Caco-2 (cell line): ENCODE results near the gene RFNG. TPM values are rescaled to one million over a fixed set of nuclear protein-coding genes. Genes with fewer than 3 reads are reported as not detected.
A peak's percentile ranks its signal among the peaks of the same experiment; 100 is the strongest.

Experiments
- BruUV-seq: library from RNA; stranded (reverse); fragments of 400-500 nt; replicated peaks from 2 replicates; lab custom pipeline; 2021; lab: Mats Ljungman, UMichigan
- CTCF ChIA-PET: fragments of 300-600 bp; sonication (Branson Sonifier 250); formaldehyde crosslinking; loops from one replicate; lab custom pipeline; 2022; ENCODE audit warnings: antibody characterized with exemption; lab: Charles Lee
- POLR2A ChIA-PET: fragments of 300-600 bp; sonication (Branson Sonifier 250); formaldehyde crosslinking; loops from one replicate; lab custom pipeline; 2022; ENCODE audit warnings: antibody characterized with exemption; lab: Charles Lee
- DNase-seq, 2 experiments: peaks; one replicate each; pipeline versions ENCODE4 v3.0.0 to v3.0.0-alpha.2; 2020 to 2022
- H3K27me3 ChIP-seq: replicated peaks from 2 replicates; pipeline ENCODE4 v1.6.0; 2011; ENCODE audit warnings: low read length; ENCODE audit not compliant: control insufficient read depth, insufficient read depth
- H3K36me3 ChIP-seq: 2 replicates; pipeline ENCODE4 v1.5.1; 2011; ENCODE audit warnings: low read length; ENCODE audit not compliant: control insufficient read depth, insufficient read depth
- H3K4me1 ChIP-seq: fragments of 250-450 bp; sonication (Bioruptor Pico); 2 replicates; pipeline ENCODE4 v1.5.1; 2020; ENCODE audit warnings: mild to moderate bottlenecking
- H3K4me3 ChIP-seq: 2 replicates; pipeline ENCODE4 v1.5.1; 2011; ENCODE audit warnings: low read depth, mild to moderate bottlenecking, control low read depth, low read length
- H3K9me3 ChIP-seq: fragments of 250-450 bp; sonication (Bioruptor Pico); 2 replicates; pipeline ENCODE4 v1.5.1; 2020; ENCODE audit warnings: mild to moderate bottlenecking, moderate library complexity
- H3K27ac Mint-ChIP-seq: one replicate; pipeline ENCODE4 v1.8.0; 2022; ENCODE audit warnings: mixed read lengths; ENCODE audit not compliant: unreplicated experiment
- H3K27me3 Mint-ChIP-seq: one replicate; pipeline ENCODE4 v1.8.0; 2022; ENCODE audit warnings: mixed read lengths; ENCODE audit not compliant: insufficient read depth, unreplicated experiment
- H3K36me3 Mint-ChIP-seq: one replicate; pipeline ENCODE4 v1.8.0; 2022; ENCODE audit warnings: mild to moderate bottlenecking, mixed read lengths; ENCODE audit not compliant: insufficient read depth, unreplicated experiment
- H3K4me1 Mint-ChIP-seq: one replicate; pipeline ENCODE4 v1.8.0; 2022; ENCODE audit warnings: low read depth, mixed read lengths; ENCODE audit not compliant: unreplicated experiment
- H3K4me3 Mint-ChIP-seq: one replicate; pipeline ENCODE4 v1.8.0; 2022; ENCODE audit warnings: mild to moderate bottlenecking, moderate library complexity, mixed read lengths; ENCODE audit not compliant: unreplicated experiment
- H3K9me3 Mint-ChIP-seq: one replicate; pipeline ENCODE4 v1.8.0; 2022; ENCODE audit warnings: mixed read lengths; ENCODE audit not compliant: unreplicated experiment
- intact Hi-C: fragments of 100-400 bp; cut with micrococcal nuclease; formaldehyde crosslinking; loops from one replicate; pipeline ENCODE4 v1.10.0; 2022; ENCODE audit not compliant: unreplicated experiment
- total RNA-seq: library from RNA; stranded (reverse); gene quantifications from 2 replicates; pipeline ENCODE4 v1.2.3, GENCODE V29; 2022
- TF ChIP-seq, protein P1 (sequence below), 2 experiments: fragments of 200-600 bp in 1 of 2; IDR thresholded peaks; 1 replicate in 1 of 2; 2 replicates in 1 of 2; pipeline versions ENCODE4 v1.5.1 to v1.8.0; 2011 to 2022; ENCODE audit warnings: antibody characterized with exemption in 1 of 2, control low read depth in 1 of 2, inconsistent platforms in 1 of 2, low read depth in 1 of 2, low read length in 1 of 2, mild to moderate bottlenecking in 1 of 2, moderate library complexity in 1 of 2; ENCODE audit not compliant: insufficient read depth in 1 of 2, severe bottlenecking in 1 of 2, unreplicated experiment in 1 of 2

The RFNG gene
- total RNA-seq, 1 experiment from 2014 or later: 35.5 TPM

GRCh38 chr17:82049106-82049505 lies 2.5 kb downstream of the RFNG start:
- no TSS peak for BruUV-seq
- Mint-ChIP-seq H3K27ac (no peak overlapping the region), H3K36me3 (no peaks in the 10 kb centered on the region), H3K9me3 (no peaks in the 10 kb centered on the region), H3K27me3 (no peaks in the 10 kb centered on the region), H3K4me1 (no peaks in the 10 kb centered on the region), H3K4me3 (peak overlapping the region; percentile 37)
- Histone ChIP-seq H3K4me1 (peaks cover 8% of the 10 kb centered on the region), H3K9me3 (no peaks in the 10 kb centered on the region), H3K36me3 (peaks cover 1% of the 10 kb centered on the region; the same call in 1 of the 2 replicates), H3K4me3 (no peak overlapping the region), H3K27me3 (no peaks in the 10 kb centered on the region)
- TF ChIP-seq, protein P1, sequence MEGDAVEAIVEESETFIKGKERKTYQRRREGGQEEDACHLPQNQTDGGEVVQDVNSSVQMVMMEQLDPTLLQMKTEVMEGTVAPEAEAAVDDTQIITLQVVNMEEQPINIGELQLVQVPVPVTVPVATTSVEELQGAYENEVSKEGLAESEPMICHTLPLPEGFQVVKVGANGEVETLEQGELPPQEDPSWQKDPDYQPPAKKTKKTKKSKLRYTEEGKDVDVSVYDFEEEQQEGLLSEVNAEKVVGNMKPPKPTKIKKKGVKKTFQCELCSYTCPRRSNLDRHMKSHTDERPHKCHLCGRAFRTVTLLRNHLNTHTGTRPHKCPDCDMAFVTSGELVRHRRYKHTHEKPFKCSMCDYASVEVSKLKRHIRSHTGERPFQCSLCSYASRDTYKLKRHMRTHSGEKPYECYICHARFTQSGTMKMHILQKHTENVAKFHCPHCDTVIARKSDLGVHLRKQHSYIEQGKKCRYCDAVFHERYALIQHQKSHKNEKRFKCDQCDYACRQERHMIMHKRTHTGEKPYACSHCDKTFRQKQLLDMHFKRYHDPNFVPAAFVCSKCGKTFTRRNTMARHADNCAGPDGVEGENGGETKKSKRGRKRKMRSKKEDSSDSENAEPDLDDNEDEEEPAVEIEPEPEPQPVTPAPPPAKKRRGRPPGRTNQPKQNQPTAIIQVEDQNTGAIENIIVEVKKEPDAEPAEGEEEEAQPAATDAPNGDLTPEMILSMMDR (IDR thresholded peaks at IDR 0.05; ENCODE audit: insufficient read depth in 1 of 2, low read depth in 1 of 2, low read length in 1 of 2, severe bottlenecking in 1 of 2, unreplicated experiment in 1 of 2): no peak
- CTCF ChIA-PET: no interaction called here
- no peak for DNase-seq
- POLR2A ChIA-PET: no interaction called here
- intact Hi-C loops: no loop called here

- no peaks in the 10 kb centered on the region for H3K27me3 Mint-ChIP-seq
- Histone ChIP-seq H3K9me3 (no peaks in the 10 kb centered on the region), H3K4me3 (no peak overlapping the region), H3K27me3 (no peaks in the 10 kb centered on the region), H3K36me3 (no peaks in the 10 kb centered on the region; the same call in 1 of the 2 replicates), H3K4me1 (peaks cover 8% of the 10 kb centered on the region)
- no peak overlapping the region for H3K4me3 Mint-ChIP-seq
- no TSS peak for BruUV-seq
- no peak for DNase-seq
- TF ChIP-seq, protein P1 (IDR thresholded peaks at IDR 0.05; ENCODE audit: insufficient read depth in 1 of 2, low read depth in 1 of 2, low read length in 1 of 2, severe bottlenecking in 1 of 2, unreplicated experiment in 1 of 2): no peak
- no peaks in the 10 kb centered on the region for H3K36me3 Mint-ChIP-seq
- no peaks in the 10 kb centered on the region for H3K9me3 Mint-ChIP-seq
- H3K27ac Mint-ChIP-seq: no peak overlapping the region
- POLR2A ChIA-PET: no interaction called here
- no peaks in the 10 kb centered on the region for H3K4me1 Mint-ChIP-seq
- CTCF ChIA-PET: no interaction called here
- intact Hi-C loops: no loop called here
These were observed 3.0 kb downstream of the RFNG start for GRCh38 chr17:82048571-82048971.

- BruUV-seq: TSS peak; percentile 15
- Histone ChIP-seq H3K36me3 (no peaks in the 10 kb centered on the region; the same call in 1 of the 2 replicates), H3K4me1 (peaks cover 8% of the 10 kb centered on the region), H3K27me3 (no peaks in the 10 kb centered on the region), H3K9me3 (no peaks in the 10 kb centered on the region), H3K4me3 (no peak overlapping the region)
- intact Hi-C loops: no loop called here
- no peak overlapping the region for H3K27ac Mint-ChIP-seq
- H3K36me3 Mint-ChIP-seq: no peaks in the 10 kb centered on the region
- no peaks in the 10 kb centered on the region for H3K9me3 Mint-ChIP-seq
- no peak overlapping the region for H3K4me3 Mint-ChIP-seq
- H3K4me1 Mint-ChIP-seq: no peaks in the 10 kb centered on the region
- ChIA-PET POLR2A (no interaction called here), CTCF (no interaction called here)
- DNase-seq: no peak
- TF ChIP-seq, protein P1 (IDR thresholded peaks at IDR 0.05; ENCODE audit: insufficient read depth in 1 of 2, low read depth in 1 of 2, low read length in 1 of 2, severe bottlenecking in 1 of 2, unreplicated experiment in 1 of 2): no peak
- H3K27me3 Mint-ChIP-seq: no peaks in the 10 kb centered on the region
These were observed 3.6 kb downstream of the RFNG start for GRCh38 chr17:82047914-82048570.
